NCI-H2171 treated with DMSO at 0.1 percent for 48 hours (cell line): ENCODE data around the gene VAV2.

Source experiments
- DNase-seq: peaks from one replicate; lab custom pipeline; 2025; lab: John Stamatoyannopoulos, UW

Gene VAV2

DNA sequence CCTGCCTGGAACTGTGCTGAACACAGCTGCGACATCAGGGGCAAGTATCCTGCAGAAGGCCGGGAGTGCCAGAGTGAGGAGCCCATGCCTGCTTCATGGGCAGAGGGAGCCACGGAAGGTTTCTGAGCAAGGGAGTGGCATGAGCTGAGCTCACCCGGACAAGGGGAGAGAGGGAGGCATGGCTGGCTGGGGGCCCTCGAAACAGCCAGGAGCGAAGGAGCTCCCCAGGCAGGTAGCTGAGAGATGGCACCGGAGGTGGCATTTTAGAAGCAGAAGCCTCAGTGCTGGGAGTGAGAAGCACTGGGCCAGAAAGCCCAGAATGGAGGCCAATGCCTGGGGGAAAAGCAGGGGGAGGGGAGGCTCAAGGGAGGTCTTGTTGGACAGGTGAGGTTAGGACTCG lies 197.1 kb downstream of the VAV2 start:
- DNase-seq, result peak; percentile 74

DNA sequence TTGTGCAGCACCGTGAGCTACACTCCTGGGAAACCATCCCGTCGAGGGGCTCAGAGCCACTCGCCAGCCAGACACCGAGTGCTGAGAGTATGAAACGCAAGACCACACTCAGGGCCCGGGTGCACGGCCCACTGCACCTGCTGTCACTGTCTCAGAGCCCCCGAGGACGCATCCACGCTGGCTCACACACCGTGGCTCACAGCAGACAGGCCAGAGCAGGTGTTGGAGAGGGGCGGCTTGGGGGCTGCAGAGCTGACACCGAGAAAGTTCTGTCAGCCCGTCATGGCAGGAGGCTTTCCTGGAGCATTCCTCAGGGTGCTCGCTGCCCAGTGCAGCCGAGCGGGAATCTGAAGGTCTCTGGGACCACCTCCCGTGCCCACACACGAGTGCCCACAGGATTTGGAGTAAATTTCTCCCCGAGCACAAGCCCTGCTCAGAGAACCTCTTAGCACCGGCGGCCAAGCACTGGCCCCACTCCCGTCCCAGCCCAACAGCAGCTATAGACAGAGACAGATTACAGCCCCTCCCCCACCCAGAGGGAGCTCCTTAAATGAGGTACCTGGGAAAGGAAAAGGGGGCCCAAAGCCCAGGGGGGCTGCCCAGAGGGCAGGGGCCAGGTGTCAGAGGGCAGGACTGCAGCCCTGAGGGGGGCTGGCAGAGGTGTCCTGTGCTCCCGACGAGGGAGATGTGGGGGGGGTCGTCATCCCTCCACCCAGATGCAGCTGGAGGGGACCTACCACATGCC lies 197.9 kb downstream of the VAV2 start:
- DNase-seq, result peak; percentile 53

GRCh38 chr9:133793471-133793870 lies 198.7 kb downstream of the VAV2 start:
- DNase-seq, result peak; percentile 98

DNA sequence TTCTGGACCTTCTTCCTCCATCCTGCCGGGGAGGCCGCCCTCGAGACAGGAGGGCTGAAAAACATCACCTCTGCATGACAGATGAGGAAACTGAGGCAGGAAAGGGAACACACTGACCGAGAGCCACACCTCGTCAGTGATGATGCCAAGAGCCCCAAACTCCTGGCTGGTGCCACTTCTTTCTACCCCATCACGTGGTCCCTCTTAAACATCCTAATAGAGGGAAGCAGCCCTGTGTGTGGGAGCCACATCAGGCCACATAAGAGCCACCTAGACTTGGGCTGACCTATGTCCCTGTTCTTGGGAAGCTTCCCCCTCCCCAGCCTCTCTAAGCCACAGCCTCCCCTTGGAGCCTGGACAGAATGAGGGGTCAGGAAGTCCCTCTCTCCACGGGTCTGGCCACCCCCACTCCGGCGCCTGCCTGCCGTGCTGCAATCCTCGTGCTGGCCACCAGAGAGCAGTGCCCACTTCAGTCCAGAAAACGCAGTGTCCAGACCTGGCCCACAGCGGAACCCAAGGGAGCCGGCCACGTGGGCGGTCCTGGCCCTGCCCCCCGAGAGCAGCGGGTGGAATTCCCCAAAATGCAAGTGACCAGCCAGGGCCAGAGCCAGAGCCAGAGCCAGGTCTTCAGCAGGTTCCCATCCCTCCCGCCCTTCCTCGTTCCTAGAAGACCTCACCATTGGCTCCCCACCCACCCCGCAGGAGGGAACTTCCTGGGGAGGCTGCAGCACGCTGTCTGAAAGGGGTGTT lies 199.2 kb downstream of the VAV2 start:
- DNase-seq, result no peak

GRCh38 chr9:133791735-133792649 lies 200.1 kb downstream of the VAV2 start:
- no peak for DNase-seq

DNA sequence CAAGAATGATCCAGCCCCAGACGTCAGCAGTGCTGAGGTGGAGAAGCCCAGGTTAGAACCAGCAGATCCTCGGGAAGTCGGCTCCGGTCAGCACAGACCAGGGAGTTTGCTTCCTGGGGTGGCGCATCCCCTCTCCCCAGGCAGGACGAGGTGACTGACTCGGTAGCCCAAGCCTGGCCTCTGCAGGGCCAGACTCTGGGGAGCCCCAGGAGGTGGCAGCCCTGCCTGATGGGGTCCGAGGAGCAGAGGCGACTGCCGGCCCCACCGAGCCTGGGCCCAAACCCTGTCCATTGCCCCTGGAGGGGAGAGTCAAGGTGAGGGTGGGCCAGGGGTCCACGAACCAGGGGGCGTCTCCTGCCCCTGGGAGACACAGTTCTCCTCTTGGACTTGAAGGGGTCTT lies 201.1 kb downstream of the VAV2 start:
- no peak for DNase-seq

- DNase-seq, result no peak
Observed at GRCh38 chr9:133789778-133790177, 202.3 kb downstream of the VAV2 start.

DNA sequence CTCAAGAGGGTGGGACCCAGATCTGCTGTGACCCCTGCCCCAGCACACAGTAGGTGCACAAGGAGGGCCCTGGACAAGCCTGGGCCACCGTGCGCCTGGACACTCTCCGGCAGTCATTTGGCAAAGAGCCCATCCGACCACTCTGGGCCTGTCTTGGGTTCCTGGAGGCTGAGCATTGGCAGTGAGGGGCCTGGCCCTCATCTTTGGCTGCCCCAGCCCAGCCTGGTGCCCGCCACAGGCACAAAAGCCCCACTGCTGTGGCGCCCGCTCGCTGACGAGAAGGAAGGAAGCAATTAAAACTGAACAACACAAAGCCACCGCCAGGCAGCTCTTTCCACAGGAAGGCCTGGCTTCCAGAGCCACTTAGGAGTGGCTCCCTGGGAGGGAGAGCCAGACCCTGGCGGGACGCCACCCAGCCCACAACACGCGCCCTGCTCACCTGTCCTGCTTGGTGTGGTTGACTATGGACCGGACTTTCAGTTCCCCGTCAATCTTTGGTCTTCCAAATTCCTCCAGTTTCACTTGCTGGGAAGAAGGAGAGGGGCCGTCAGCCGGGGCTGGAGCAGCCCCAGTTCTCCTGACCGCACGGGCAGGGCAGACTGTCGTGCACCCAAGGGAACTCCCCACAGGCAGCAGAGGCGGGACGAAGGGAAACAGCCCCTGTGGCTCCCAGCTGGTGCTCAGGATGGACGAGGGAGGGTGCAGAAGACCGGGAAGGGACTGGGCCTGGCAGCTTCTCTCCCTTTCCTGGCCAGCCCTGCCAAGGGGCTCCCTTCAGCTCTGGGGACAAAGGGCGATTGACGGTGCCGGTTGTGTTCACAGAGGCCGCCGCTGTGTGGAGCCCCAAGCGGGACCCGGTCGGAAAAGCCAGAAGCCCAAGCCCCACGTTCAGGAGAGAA lies 203.1 kb downstream of the VAV2 start:
- no peak for DNase-seq

DNA sequence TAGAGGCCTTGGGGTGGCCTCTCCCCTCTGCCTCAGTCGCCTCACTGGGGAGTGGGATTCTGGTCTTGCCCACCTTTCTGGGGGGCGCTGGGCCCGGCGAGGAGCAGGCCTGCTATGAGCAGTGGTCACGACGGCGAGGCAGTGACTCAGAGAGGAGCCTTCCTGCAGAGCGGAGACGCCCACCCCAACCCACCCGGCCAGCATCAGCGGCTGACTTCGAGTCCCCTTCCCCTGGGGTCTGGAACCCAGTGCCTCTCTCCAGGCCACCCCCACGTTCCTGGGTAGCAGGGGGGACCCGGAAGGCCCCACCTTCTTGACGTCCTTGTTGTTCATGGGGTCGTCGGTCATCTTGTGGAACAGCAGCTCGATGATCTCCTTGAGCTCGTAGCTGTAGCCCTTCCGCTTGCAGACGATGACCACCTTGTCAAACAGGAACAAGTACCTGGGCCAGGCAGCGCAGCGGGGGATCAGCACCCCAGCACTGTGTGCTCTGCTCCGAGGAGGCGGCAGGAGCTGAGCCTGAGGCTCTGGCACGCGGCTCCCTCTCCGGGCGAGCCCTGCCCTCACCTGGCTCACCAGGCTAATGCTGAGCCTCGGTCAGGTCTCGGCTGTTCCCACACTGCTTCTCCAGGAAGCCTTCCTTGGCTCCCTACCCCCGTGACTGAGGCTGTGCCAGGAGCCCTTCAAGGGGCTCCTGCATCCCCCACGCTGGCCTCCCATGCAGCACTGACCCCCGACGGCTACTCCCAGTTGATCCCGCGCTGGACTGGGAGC lies 203.9 kb downstream of the VAV2 start:
- no peak for DNase-seq

DNA sequence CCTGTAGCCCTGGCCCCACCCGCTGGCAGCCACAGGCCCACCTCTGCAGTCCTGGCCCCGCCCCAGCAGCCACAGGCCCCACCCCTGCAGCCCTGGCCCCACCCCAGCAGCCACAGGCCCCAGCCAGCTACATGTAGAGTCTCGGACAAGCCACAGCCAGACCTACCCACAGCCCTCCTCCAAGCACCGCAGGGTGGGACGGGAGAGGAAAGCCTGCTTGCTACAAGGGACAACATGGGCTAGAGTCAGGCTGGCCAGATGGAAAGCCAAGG lies 204.4 kb downstream of the VAV2 start:
- no peak for DNase-seq

DNA sequence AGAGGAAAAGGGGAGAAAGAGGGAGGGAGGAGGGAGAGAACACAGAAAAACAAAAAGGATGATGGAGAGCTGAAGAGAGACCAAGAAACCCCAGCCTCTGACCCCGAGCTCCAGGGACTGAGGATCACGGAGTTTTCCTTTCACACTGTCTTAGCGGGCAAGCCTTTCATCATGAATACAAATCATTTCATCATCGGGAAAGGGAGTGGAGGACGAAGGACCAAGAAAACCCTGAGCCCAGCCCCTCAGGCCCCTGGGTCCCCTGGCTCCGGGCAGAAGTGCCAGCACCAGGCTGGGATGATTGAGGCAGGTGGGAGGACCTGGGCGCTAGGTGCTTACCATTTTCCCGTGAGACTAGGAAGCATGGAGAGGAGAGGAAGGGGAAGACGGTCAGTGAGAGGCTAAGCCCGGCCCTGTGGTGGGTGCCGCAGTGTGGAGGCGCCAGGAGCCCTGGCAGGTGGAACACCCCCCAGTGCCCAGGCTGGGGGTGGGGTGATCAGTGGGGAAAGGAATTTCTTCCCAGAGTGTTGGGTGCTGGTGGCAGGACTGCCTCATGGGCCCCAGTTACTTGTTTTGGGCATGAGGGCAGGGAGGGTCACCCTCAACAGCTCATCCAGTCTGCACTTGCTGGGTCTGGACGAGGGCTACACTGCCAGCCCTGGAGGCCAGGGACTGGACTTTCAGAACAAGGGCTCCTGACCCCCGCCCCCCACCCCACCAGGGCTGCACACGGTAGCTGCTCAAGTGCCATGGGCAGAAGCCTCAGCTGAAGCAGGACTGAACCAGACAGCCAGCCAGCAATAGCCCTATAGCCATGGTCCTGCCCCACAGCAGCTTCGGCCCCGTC lies 205.0 kb downstream of the VAV2 start:
- no peak for DNase-seq

- no peak for DNase-seq
Observed at GRCh38 chr9:133786371-133786753, 205.8 kb downstream of the VAV2 start.

DNA sequence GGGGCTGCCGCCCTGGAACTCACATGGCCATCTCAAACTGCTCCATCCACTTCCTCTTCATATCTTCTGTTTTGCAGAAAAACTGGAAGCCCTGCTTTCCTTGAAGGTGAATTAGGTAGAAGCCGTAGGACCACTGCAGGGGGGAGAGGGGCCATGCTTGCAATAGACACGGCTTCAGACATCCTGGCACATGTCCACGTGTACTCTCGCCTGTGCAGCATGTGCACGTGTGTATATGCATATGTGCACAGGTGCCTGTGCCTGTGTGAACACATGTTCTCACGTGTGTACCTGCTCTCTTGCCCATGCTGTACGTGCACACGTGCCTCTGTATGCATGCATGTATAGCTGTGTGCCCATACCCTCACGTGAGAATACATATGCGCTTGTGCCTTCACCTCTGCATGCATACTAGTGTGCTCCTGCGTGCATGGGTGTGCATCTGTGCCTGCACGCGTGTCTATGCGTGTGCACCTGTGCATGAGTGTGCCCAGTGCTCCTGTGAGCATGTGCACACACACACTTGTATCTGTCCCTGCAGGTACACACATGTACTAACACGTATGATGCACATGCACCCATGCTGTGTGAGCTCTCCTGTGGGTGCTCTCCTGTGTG lies 206.3 kb downstream of the VAV2 start:
- no peak for DNase-seq

DNA sequence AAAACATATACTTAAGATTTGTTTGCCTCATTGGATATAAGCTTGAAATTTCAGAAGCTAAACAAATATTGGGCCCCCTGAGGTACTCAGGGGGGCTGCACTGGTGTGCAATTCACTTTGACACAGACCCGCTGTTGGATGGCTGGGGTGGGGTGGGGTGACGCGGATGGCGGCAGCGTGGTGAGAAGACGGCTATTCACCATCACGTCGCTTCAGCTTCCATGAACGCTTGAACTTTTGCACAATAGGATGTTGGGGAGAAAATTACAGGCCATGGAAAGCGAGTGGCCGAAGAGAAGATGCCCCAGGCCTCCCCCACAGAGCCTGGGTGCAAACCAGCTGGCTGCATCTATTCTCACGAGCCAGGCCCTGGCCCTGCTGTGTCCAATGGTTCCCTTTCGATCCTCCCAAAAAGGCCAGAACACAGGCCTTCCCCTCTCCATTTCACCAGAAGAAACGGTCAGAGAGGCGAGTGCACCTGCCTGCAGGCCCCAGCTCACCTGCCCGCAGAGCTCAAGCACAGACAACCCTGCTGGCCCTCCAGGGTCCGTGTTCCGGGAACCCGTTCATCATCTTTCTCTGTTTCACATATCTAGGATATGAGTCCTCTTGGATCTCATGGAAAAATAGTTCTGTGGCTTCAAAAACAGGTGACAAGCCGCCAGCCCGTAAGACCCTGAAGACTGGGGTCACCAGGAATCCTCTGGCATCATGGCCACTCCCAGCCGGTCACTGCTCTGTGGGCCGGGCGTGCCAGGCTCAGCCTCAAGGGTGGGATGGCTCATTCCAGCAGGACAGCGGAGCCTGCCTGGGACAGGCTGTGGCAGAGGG lies 207.2 kb downstream of the VAV2 start:
- DNase-seq, result no peak

DNA sequence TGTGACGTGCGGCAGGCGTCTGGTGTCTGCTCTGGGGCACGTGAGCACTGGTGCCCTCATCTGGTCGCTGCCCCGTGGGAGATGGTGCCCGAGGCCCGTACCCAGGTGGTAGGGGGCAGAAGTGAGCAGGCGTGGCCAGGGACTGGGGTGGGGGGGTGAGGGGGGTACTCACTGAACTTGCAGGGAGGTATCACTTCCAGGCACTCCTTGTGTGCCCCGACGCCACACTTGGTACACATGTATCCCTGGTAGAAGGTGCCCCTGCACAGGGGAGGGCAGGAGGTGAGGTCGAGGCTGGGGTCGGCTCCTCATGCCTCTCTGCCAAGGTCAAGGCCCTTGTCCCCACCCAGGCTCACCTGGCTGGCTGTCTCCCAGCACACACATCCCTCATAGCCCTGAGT lies 208.8 kb downstream of the VAV2 start:
- no peak for DNase-seq

DNA sequence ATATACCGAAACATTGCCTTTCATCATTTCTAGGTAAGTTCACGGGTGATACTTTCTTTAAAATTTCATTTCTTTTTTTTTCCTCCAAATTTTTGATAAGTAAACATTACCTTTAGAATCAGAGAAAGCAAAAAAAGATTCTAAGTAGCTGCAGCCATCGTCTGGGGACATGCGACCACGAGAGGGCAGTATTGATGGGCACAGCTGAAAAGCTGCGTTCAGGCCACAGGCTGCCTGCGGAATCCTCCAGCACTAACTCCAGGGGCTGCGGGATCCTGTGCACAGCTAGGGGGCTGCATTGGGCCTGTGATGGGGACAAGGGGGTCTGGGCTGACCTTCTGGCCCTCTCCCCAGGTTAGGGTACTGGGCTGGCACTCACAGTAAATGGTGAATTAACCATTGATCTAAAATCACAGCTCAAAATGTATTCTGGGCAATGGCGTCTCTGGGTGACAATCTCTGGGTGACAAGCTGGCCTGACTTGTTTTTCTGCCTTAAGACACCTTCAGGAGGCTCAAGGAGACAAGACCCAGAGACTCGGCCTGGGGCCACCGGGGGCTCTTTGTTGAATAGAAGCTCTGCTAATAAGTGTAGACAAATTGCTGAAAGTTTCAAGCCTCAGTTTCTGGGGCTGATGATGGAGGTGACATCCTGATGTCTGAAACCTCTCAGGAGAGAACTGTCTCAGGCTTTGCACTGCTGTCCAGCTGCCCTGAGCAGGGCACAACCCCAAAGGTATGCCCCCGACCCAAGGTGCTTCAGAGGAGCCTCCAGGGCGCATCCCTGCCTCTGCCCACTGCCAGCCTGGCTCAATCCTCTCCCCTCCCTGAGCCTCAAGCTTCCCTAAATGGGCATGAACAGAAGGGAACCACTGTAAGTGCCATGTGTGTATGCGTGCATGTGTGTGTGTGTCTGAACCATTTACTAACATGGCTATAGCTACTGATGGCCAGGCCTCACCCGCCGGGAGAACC lies 209.7 kb downstream of the VAV2 start:
- peak; percentile 79 for DNase-seq

GRCh38 chr9:133781828-133782135 lies 210.3 kb downstream of the VAV2 start:
- no peak for DNase-seq
